Renal cortical epithelial cell (primary cell): ENCODE data around the gene NOD2. TPM values are rescaled to one million over a fixed set of nuclear protein-coding genes. Genes with fewer than 3 reads are reported as not detected.

Experiments used
- DNase-seq: peaks from one replicate; pipeline ENCODE4 v3.0.0-alpha.2; 2011; ENCODE audit warnings: low read depth
- total RNA-seq: library from RNA; depleted of rRNA; stranded (reverse); fragments of >200 nt; gene quantifications from 2 replicates; pipeline ENCODE4 v1.2.3, GENCODE V29; 2014

Gene NOD2
- total RNA-seq, result 0.10 and 0.17 TPM in 2 replicates

DNA sequence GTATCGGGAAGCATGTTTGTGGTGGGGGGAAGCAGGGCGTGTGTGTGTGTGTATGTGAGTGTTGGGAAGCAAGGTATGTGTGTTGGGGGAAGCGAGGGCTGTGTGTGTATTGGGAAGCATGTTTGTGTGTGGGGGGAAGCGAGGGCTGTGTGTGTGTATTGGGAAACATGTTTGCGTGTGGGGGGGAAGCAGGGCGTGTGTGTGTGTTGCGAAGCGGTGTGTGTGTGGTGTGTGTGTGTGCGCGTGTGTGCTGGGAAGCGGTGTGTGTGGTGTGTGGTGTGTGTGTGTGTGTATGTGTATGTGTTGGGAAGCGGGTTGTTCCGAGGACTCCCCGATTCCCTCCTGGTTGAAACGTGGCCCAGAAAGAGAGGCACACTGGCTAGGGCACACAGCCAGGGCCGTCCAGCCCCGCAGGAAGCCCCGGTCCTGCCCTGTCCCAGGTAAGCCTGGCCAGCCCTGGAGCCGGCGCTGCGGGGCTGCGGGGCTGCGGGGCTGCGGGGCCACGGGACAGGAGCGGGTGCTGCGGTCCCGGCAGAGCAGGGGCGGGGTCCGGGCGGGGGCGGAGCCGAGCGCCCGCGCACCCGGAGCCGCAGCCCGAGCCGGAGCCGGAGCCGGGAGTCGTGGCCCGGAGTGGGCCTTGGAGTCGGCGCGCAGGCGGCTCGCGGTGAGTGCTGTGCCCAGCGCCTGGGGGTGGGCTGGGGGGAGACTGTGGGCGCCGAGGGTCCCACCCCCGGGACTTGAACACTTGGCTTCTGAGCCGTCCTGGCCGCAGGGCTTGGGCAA lies at the start of gene NOD2:
Gene NOD2 (plus strand): TSS at position 608 of the 783 bp plus-strand sequence. CDS start 5,890 bp downstream, outside the sequence.
- DNase-seq, result no peak

- DNase-seq, result no peak
These were observed 49.2 kb upstream of the NOD2 start for GRCh38 chr16:50644245-50644644.

DNA sequence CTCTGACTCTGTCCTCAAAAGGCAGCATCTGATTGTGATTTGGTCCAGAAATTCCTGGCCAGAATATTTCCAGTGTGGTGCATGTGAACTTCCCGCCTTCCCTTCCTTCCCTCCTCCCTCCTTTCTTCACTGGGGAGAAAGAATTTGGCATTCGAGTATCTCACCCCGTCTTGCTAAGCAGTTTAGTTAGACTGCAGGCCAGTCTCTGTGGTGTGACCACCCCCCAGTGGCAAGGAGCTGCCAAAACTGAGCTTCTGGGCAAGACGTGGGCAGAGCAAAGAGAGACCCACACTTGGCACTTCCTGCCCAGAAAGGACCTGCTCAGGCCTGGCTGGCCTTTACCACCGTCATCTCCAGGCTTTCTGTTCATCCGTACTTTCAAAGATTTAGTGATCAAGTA lies 48.7 kb upstream of the NOD2 start:
- peak; percentile 9 for DNase-seq

GRCh38 chr16:50645563-50646220 lies 47.7 kb upstream of the NOD2 start:
- DNase-seq, result no peak

DNA sequence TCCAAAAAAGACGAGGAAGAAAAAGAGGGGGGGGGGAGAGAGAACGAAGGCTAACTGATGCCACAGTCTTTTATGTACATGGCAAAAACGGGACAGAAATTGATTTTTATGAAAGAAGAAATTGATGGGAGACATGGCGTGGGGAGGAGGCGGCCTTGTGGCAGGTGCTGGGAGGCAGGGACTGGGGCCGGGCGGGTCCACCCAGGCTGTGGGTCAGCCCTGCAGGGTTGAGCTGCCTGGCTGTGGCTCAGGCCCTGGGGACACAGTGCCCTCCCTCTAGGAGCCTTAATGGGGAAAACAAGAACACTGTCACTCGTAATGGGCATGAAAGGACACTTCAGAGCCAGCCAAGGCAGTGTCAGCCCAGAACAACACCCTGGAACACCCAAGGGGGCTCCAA lies 47.1 kb upstream of the NOD2 start:
- no peak for DNase-seq

- no peak for DNase-seq
These were observed 41.5 kb upstream of the NOD2 start for GRCh38 chr16:50651835-50652438.

- no peak for DNase-seq
These were observed 40.5 kb upstream of the NOD2 start for GRCh38 chr16:50652836-50653425.

DNA sequence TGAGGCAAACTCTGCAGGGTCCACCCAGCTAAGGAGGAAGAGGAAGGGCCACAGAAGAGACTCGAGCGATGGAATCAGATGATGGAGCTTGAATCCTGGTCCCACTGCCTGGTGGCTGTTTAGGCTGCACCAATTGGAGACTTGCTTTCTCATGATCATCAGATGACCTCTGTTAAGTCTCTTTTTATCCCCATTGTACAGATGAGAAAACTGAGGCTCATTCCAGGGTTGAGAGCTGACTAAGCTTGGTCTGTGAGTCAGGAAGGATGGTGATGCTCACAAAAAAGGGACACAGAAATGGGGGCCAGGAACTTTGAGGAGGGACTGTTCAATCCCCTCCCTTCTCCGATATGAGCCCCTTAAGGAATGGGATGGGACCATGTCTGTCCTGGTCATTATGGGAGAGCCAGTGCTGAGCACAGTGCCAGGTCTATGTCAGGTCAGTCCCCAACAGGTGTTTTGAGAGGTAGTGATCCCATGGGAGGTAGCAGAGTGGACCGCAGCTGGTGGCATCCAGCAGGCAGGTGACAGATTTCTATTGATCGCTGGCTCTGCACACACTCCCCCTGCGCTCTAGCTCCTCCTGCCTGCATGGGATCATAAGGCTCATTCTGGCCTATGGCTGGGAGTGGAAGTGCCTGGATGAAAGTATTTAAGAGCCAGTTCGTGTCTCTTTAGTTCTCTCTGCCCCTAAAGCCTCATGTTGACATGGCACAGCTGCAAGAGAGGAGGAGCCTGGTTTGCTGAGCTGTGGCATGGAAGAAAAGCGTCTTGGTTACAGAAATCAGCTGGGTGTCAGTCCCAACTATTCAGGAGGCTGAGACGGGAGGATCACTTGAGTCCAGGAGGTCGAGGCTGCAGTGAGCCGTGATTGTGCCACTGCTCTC lies 39.5 kb upstream of the NOD2 start:
- no peak for DNase-seq

GRCh38 chr16:50655558-50656055 lies 37.8 kb upstream of the NOD2 start:
- no peak for DNase-seq

DNA sequence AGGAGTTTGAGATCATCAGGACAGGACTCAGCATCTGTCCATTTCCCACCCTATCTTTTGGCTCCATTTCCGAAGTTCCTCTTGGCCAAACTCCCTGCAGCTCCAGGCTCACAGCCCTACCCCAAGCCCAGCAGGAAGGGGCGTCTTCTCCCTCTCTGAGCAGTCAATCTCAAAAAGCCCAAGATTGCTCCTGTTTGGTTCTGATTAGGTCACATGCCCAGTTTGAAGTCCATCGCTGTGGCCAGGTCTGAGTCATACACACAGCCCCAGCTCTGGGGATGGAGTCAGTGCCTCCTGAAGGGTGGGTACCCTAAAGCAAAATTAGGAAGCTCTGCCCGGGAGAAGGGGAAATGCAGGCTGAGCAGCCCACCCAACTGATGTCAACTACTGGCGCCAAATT lies 36.2 kb upstream of the NOD2 start:
- no peak for DNase-seq

DNA sequence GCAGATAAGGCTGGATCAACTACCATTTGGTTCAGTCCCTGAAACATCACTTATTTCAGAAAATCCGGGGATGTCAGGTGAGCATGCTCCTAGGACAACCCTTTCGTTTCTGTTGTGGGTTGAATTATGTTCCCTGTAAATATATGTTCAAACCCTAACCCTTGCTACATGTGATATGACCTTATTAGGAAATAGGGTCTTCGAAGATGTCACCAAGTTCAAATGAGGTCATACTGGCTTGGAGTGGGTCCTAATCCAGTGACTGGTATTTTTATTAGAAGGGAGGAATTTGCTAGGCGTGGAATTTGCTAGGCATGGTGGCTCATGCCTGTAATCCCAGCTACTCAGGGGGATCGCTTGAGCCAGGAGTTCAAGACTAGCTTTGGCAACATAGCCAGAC lies 33.6 kb upstream of the NOD2 start:
- no peak for DNase-seq

DNA sequence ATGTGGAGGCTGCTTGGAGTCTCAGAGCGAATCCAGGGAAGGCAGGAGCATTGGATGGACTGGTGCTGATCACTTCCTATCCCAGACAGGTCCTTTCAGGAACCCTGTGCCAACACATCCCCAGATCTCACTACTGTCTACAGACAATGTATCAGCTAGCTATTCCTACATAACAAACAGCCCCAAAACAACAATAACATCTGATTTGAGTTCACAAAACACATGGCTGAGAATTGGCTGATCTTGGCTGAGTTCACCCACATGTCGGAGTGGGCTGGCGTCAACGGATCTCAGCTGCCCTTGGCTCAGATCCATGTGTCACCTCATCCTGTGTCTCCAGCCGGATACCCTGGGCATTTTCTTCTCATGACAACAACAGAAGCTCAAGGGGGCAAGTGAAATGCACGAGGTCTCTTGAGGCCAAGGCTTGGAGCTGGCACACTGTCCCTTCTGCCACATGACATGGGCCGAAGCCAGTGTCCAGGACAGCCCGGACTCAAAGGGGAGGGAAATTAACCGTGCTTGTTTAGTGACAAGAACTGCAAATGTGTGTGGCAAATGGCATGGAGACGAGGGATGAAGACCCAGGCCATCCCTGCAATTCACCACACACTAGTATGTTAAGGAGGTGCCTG lies 31.0 kb upstream of the NOD2 start:
- no peak for DNase-seq

DNA sequence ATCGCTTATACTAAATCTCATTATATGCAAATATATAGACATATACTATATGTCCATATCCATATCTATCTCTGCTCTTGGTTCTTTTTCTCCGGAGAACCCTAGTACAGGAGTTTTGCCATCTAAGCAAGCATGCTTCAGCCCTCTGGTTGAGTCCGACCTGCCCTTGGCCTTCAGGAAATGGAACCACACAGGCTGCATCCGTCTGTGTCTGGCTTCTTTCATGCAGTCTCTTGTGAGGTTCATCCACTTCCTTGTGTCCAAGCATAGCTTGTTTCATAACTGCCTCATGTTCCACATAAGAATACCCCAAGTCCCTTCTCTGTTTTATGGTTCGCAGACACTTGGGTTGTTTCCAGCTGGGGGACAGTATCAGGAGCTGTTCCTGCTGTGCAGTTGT lies 29.1 kb upstream of the NOD2 start:
- no peak for DNase-seq

GRCh38 chr16:50665128-50665878 lies 28.1 kb upstream of the NOD2 start:
- DNase-seq, result peak; percentile 34

DNA sequence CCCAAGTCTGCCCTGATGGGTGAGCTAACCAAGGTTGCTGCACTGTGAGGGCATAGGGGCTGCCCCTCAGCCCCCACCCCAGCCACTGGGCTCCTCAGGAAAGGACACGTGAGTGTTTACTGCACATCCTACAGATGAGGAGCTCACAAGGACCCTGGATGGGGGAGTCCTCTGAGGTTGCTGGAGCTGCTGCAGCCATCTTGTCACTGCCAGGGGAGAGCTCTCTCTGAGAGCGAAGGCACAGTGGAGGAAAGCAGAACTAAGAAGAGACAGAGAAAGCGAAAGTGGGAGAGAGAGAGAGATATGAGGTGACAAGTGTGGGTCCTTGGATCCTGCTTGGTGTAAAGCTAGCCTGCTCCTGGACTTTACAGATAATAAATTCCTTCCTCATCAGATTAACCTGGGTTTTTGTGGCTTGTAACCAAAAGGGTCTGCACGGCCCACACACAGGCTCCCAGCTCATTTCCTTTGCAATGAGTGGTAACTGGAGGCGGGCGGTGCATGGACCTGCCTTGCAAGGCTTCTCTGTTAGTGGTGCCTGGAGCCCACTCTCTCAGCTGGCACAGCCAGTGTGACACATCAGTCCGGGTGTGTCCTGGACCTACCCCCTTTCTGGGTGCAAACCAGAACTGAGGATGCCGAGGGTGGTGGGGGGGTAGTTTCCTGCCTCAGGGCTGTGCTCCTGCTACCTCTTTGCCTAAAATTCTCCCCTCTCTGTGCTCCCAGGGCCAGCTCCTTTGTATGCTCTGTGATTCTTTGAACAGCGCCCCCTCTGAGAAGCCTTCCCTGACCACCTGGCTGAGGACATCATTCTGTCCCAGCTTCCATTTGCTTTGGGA lies 26.5 kb upstream of the NOD2 start:
- DNase-seq, result no peak

DNA sequence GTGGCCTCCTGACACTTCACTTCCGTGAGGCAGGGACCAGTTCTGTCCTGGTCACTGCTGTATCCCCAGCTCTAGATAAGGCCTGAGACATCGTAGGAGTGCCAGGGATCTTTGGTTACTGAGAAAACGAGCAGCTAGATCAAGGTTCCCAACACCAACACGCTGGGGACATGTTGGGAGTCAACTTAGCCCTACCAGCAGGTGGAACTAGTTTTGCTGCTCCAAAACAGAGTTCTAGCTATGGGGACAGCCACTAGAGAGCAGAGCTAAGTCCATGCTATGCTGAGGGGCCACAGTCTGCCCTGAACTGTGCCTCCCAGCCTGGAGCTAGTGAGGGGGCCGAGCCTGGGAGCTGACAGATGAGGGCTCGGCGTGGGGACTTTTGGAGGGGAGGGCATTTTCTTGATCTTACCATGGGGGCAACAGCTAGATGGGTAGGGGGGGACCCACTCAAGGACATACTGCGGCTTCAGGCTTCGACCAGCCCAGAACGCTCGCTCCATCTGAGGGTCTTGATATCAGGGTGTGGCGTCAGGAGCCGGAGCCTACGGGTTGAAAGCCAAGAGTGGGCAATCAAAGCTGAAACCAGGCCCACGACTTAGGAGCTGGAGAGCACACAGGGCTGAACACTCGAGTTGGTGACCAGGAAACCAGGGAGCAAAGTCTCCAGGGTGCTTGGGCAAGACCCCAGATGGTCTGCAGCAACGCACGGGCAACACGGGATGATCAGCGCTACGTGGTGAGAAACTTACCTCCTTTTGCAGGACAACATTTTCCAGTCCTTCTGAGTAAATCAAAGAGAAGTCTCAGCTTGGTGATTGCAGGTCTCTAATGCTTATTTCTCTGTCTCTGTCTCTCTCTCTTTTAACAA lies 25.7 kb upstream of the NOD2 start:
- no peak for DNase-seq

GRCh38 chr16:50668368-50669008 lies 24.9 kb upstream of the NOD2 start:
- no peak for DNase-seq

- no peak for DNase-seq
These were observed 23.7 kb upstream of the NOD2 start for GRCh38 chr16:50669741-50670140.
